K562 (cell line): Measurements from ENCODE around the gene ARID3A. TPM values are rescaled to one million over a fixed set of nuclear protein-coding genes. Genes with fewer than 3 reads are reported as not detected.

ENCODE experiments used
- ARID2 ChIP-seq: fragments of 450-650 bp; IDR thresholded peaks from 2 replicates; pipeline ENCODE4 v1.6.1; 2017; ENCODE audit warnings: antibody characterized with exemption, mild to moderate bottlenecking
- BCL6 ChIP-seq: fragments of 250-450 bp; sonication (Bioruptor Pico); IDR thresholded peaks from 2 replicates; pipeline ENCODE4 v1.4.0; 2020
- EGR1 ChIP-seq: fragments of 450-650 bp; conservative IDR thresholded peaks from 2 replicates; pipeline ENCODE4 v1.6.1; 2017; ENCODE audit warnings: mild to moderate bottlenecking
- ETV5 ChIP-seq: sonication (generic); formaldehyde crosslinking; IDR thresholded peaks from 2 replicates; pipeline ENCODE4 v1.4.0; 2020; ENCODE audit warnings: low read depth, mild to moderate bottlenecking, missing genetic modification reagents
- FOXJ2 ChIP-seq: fragments of 200-800 bp; sonication (Bioruptor generic); IDR thresholded peaks from 2 replicates; pipeline ENCODE4 v1.6.1; 2016; ENCODE audit warnings: missing genetic modification characterization, missing compliant biosample characterization
- KHSRP ChIP-seq: fragments of 450-650 bp; IDR thresholded peaks from 2 replicates; pipeline ENCODE4 v1.6.1; 2017
- MCM5 ChIP-seq: fragments of 450-650 bp; IDR thresholded peaks from 2 replicates; pipeline ENCODE4 v1.6.1; 2016; ENCODE audit warnings: low read depth
- NR3C1 ChIP-seq: sonication (generic); formaldehyde crosslinking; IDR thresholded peaks from 2 replicates; pipeline ENCODE4 v1.8.1; 2022; ENCODE audit warnings: missing genetic modification reagents
- PPARD ChIP-seq: fragments of 250-450 bp; sonication (Bioruptor Pico); IDR thresholded peaks from 2 replicates; pipeline ENCODE4 v1.8.0; 2022; ENCODE audit warnings: inconsistent platforms, mild to moderate bottlenecking, moderate library complexity
- PTRF ChIP-seq: fragments of 450-650 bp; IDR thresholded peaks from 2 replicates; pipeline ENCODE4 v1.6.1; 2016; ENCODE audit warnings: mild to moderate bottlenecking, missing genetic modification characterization, missing compliant biosample characterization
- RBM15 ChIP-seq: fragments of 200-400 bp; formaldehyde crosslinking; IDR thresholded peaks from 2 replicates; pipeline ENCODE4 v1.6.1; 2018; ENCODE audit warnings: mild to moderate bottlenecking, low read length, moderate library complexity; ENCODE audit not compliant: insufficient read depth
- SREBF1 ChIP-seq: fragments of 150-350 bp; IDR thresholded peaks from 2 replicates; pipeline ENCODE4 v1.6.1; 2014; ENCODE audit warnings: antibody characterized with exemption, low read depth, low read length, borderline replicate concordance
- TCF7L2 ChIP-seq: fragments of 150-350 bp; IDR thresholded peaks from 2 replicates; pipeline ENCODE4 v1.6.1; 2016; ENCODE audit warnings: low read depth, mild to moderate bottlenecking, low read length, moderate library complexity
- TOE1 ChIP-seq, 2 experiments: fragments of 450-650 bp in 1 of 2; sonication (generic) in 1 of 2; formaldehyde crosslinking in 1 of 2; IDR thresholded peaks; 2 replicates each; pipeline versions ENCODE4 v1.7.1 to v1.8.0; 2016 to 2022; ENCODE audit warnings: borderline replicate concordance in 2 of 2, mild to moderate bottlenecking in 2 of 2, antibody characterized with exemption in 1 of 2, inconsistent platforms in 1 of 2, low read depth in 1 of 2, missing genetic modification reagents in 1 of 2, moderate library complexity in 1 of 2
- ZC3H4 ChIP-seq: sonication (generic); formaldehyde crosslinking; IDR thresholded peaks from 2 replicates; pipeline ENCODE4 v1.9.0; 2021; ENCODE audit warnings: missing genetic modification reagents, borderline replicate concordance
- ZNF232 ChIP-seq: sonication (generic); formaldehyde crosslinking; IDR thresholded peaks from 2 replicates; pipeline ENCODE4 v1.8.0; 2022; ENCODE audit warnings: mild to moderate bottlenecking, missing genetic modification reagents
- ZNF24 ChIP-seq: fragments of 450-650 bp; IDR thresholded peaks from 2 replicates; pipeline ENCODE4 v1.6.1; 2016
- polyA plus RNA-seq, 8 experiments: library from polyadenylated mRNA; depleted of rRNA in 4 of 8; stranded (reverse) in 5 of 8; unstranded in 3 of 8; fragments of >200 nt; fragmentation: Nextera tagmentation in 2 of 8; fragmentation: Illumina TruSeq in 1 of 8; extraction: Ambion mirVana in 2 of 8; extraction: Trizol in 1 of 8; gene quantifications; 2 replicates each; pipeline versions ENCODE4 v1.2.1 to v1.2.3, GENCODE V29; 2011 to 2014; ENCODE audit warnings: inconsistent platforms in 1 of 8, missing spikeins in 1 of 8
- total RNA-seq, 7 experiments: library from RNA; depleted of rRNA in 6 of 7; stranded (reverse); fragments of >200 nt in 6 of 7; fragmentation: Illumina TruSeq in 2 of 7; extraction: Trizol in 2 of 7; gene quantifications; 2 replicates each; pipeline versions ENCODE4 v1.2.1 to v1.2.3, GENCODE V29; 2011 to 2021; ENCODE audit warnings: low replicate concordance in 1 of 7
- TF ChIP-seq, protein P1 (sequence below): sonication (generic); formaldehyde crosslinking; IDR thresholded peaks from 2 replicates; pipeline ENCODE4 v1.8.0; 2023; ENCODE audit warnings: missing genetic modification reagents, mild to moderate bottlenecking, borderline replicate concordance
- TF ChIP-seq, protein P2 (sequence below): fragments of 450-650 bp; IDR thresholded peaks from 2 replicates; pipeline ENCODE4 v1.6.1; 2016; ENCODE audit warnings: borderline replicate concordance
- TF ChIP-seq, protein P3 (sequence below): IDR thresholded peaks from 2 replicates; pipeline ENCODE4 v1.6.1; 2011; ENCODE audit warnings: borderline replicate concordance, low read depth, mild to moderate bottlenecking, moderate library complexity, low read length; ENCODE audit not compliant: insufficient read depth, poor library complexity, severe bottlenecking

ARID3A gene
- total and polyA plus RNA-seq, 9 of the 15 experiments (the other 6 are each of a cell fraction or from before 2014, with no cell fraction given): 1.4 to 118 (median 31.2) TPM

DNA sequence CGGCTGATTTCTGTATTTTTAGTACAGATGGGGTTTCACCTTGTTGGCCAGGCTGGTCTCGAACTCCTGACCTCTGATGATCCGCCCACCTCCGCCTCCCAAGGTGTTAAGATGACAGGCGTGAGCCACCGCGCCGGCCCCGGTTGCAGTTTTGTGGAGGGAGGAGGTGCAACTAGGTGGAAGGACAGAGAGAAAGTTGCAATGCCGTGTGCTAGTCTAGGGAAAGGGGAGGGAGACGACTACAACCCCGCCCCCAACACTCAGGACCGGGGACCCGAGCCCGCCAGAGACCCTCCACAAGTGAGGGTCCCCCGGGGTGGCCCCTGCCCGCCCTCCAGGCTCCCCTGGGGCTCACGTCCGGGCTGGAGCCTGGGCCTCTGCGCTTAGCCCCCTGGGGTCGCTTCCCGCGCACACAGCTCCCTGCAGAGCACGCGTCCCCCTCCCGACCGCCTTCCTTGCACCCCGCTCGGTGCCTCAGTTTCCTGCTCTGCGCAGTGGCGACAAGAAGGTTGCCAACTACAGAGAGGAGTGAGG, 1.2 kb upstream of the ARID3A start (continued):
- TF ChIP-seq, protein P1, sequence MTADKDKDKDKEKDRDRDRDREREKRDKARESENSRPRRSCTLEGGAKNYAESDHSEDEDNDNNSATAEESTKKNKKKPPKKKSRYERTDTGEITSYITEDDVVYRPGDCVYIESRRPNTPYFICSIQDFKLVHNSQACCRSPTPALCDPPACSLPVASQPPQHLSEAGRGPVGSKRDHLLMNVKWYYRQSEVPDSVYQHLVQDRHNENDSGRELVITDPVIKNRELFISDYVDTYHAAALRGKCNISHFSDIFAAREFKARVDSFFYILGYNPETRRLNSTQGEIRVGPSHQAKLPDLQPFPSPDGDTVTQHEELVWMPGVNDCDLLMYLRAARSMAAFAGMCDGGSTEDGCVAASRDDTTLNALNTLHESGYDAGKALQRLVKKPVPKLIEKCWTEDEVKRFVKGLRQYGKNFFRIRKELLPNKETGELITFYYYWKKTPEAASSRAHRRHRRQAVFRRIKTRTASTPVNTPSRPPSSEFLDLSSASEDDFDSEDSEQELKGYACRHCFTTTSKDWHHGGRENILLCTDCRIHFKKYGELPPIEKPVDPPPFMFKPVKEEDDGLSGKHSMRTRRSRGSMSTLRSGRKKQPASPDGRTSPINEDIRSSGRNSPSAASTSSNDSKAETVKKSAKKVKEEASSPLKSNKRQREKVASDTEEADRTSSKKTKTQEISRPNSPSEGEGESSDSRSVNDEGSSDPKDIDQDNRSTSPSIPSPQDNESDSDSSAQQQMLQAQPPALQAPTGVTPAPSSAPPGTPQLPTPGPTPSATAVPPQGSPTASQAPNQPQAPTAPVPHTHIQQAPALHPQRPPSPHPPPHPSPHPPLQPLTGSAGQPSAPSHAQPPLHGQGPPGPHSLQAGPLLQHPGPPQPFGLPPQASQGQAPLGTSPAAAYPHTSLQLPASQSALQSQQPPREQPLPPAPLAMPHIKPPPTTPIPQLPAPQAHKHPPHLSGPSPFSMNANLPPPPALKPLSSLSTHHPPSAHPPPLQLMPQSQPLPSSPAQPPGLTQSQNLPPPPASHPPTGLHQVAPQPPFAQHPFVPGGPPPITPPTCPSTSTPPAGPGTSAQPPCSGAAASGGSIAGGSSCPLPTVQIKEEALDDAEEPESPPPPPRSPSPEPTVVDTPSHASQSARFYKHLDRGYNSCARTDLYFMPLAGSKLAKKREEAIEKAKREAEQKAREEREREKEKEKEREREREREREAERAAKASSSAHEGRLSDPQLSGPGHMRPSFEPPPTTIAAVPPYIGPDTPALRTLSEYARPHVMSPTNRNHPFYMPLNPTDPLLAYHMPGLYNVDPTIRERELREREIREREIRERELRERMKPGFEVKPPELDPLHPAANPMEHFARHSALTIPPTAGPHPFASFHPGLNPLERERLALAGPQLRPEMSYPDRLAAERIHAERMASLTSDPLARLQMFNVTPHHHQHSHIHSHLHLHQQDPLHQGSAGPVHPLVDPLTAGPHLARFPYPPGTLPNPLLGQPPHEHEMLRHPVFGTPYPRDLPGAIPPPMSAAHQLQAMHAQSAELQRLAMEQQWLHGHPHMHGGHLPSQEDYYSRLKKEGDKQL (CRISPR knock-in tag): no peak
- no peak for TF ChIP-seq PPARD
- peak; percentile 57; the same call in 1 of the 2 replicates for TF ChIP-seq ZNF232 (CRISPR knock-in tag)
- no peak for TF ChIP-seq BCL6 (CRISPR knock-in tag)
- TF ChIP-seq ZC3H4 (CRISPR knock-in tag): peak; percentile 64; the same call in 1 of the 2 replicates
- TF ChIP-seq RBM15: no peak
- peak; percentile 88 for TF ChIP-seq EGR1
- no peak for TF ChIP-seq FOXJ2 (tag)
- TF ChIP-seq TCF7L2: no peak
- TF ChIP-seq, protein P2, sequence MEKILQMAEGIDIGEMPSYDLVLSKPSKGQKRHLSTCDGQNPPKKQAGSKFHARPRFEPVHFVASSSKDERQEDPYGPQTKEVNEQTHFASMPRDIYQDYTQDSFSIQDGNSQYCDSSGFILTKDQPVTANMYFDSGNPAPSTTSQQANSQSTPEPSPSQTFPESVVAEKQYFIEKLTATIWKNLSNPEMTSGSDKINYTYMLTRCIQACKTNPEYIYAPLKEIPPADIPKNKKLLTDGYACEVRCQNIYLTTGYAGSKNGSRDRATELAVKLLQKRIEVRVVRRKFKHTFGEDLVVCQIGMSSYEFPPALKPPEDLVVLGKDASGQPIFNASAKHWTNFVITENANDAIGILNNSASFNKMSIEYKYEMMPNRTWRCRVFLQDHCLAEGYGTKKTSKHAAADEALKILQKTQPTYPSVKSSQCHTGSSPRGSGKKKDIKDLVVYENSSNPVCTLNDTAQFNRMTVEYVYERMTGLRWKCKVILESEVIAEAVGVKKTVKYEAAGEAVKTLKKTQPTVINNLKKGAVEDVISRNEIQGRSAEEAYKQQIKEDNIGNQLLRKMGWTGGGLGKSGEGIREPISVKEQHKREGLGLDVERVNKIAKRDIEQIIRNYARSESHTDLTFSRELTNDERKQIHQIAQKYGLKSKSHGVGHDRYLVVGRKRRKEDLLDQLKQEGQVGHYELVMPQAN: peak; percentile 74
- no peak for TF ChIP-seq PTRF (tag)
- TF ChIP-seq MCM5: no peak
- TF ChIP-seq SREBF1: no peak
- TF ChIP-seq, protein P3, sequence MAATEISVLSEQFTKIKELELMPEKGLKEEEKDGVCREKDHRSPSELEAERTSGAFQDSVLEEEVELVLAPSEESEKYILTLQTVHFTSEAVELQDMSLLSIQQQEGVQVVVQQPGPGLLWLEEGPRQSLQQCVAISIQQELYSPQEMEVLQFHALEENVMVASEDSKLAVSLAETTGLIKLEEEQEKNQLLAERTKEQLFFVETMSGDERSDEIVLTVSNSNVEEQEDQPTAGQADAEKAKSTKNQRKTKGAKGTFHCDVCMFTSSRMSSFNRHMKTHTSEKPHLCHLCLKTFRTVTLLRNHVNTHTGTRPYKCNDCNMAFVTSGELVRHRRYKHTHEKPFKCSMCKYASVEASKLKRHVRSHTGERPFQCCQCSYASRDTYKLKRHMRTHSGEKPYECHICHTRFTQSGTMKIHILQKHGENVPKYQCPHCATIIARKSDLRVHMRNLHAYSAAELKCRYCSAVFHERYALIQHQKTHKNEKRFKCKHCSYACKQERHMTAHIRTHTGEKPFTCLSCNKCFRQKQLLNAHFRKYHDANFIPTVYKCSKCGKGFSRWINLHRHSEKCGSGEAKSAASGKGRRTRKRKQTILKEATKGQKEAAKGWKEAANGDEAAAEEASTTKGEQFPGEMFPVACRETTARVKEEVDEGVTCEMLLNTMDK: no peak
- no peak for TF ChIP-seq ARID2
- no peak for TF ChIP-seq ETV5 (CRISPR knock-in tag)
- no peak for TF ChIP-seq ZNF24
- no peak for TF ChIP-seq KHSRP
- TF ChIP-seq TOE1 (IDR thresholded peaks at IDR 0.05; ENCODE audit: borderline replicate concordance): no peak
- peak; percentile 14; the same call in 1 of the 2 replicates for TF ChIP-seq TOE1 (CRISPR knock-in tag; IDR thresholded peaks at IDR 0.05; ENCODE audit: borderline replicate concordance, low read depth)
- TF ChIP-seq NR3C1: peak; percentile 77; the same call in 1 of the 2 replicates
